ENCODE measurements around the gene ITGB4.

ITGB4 gene

GRCh38 chr17:75722076-75722475, 817 bp downstream of the ITGB4 start:
- Histone ChIP-seq H3K9me3 (replicated peaks in 1 of 11) (no peaks in the 10 kb centered on the region), H3K4me2 (peak overlapping the region in 6 of 11 experiments; percentile 86 to 91 (median 88); a peak in 5 of 22 replicates), H3K9ac (no peak overlapping the region), H3K4me1 (peaks cover 9 to 44% (median 26%) of the 10 kb centered on the region in 10 experiments; a peak in 17 of 20 replicates), H3K36me3 (no peaks in the 10 kb centered on the region), H3K27me3 (peaks cover 35 to 53% (median 46%) of the 10 kb centered on the region in 11 experiments), H4K20me1 (0 out of 22 replicates have a peak, but pooled peaks cover 0 to 5% (median 0%) of the 10 kb centered on the region in 11 experiments), H3K4me3 (no peak overlapping the region), H3K27ac (no peak overlapping the region)
- TF ChIP-seq Cebpa-rat (IDR thresholded peaks at IDR 0.05): no peak

DNA sequence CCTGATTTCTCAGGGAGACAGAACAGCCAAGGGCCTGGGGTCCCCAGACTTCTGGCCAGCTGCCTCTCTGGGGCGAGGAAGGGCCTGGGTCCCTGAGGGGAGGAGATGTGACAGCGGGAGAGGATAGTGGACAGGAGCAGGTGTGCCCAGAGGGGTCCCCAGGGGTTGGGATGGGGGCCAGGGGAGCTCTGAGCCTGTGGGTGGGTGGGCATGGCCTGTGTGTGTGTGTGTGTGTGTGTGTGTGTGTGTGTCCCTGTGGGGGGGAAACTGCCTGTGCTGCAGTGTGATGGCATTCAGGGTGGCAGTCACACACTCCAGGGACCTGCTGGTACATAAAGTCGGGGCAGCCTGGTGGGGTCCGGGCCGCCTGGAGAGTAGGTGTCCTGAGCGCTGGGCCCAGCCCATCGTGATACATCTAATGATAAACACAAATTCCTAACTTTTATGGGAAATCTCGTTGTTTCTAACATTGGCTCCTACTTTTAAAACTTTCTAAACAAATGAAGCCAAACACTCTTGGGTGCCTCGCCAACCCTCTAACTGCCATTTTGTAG, 1.4 kb downstream of the ITGB4 start:
- no peak for TF ChIP-seq Cebpa-rat (IDR thresholded peaks at IDR 0.05)
- 0 out of 22 replicates have a peak, but pooled peaks cover 0 to 5% (median 0%) of the 10 kb centered on the region in 11 experiments for H4K20me1 ChIP-seq
- no peaks in the 10 kb centered on the region for H3K9me3 ChIP-seq (replicated peaks in 1 of 11)
- H3K27ac ChIP-seq: no peak overlapping the region
- peaks cover 9 to 44% (median 26%) of the 10 kb centered on the region in 10 experiments; a peak in 17 of 20 replicates for H3K4me1 ChIP-seq
- H3K4me2 ChIP-seq: peak overlapping the region in 4 of 11 experiments; percentile 42 to 86 (median 67); a peak in 6 of 22 replicates
- no peak overlapping the region for H3K4me3 ChIP-seq
- peaks cover 35 to 52% (median 46%) of the 10 kb centered on the region in 11 experiments for H3K27me3 ChIP-seq
- H3K36me3 ChIP-seq: no peaks in the 10 kb centered on the region
- H3K9ac ChIP-seq: no peak overlapping the region

- H3K9me3 ChIP-seq (replicated peaks in 1 of 11): no peaks in the 10 kb centered on the region
- peak overlapping the region in 5 of 11 experiments; percentile 2 to 30 (median 22); a peak in 3 of 22 replicates for H3K9ac ChIP-seq
- no peak overlapping the region for H3K27ac ChIP-seq
- no peak overlapping the region for H3K4me3 ChIP-seq
- H4K20me1 ChIP-seq: 0 out of 22 replicates have a peak, but pooled peaks cover 0 to 5% (median 0%) of the 10 kb centered on the region in 11 experiments
- TF ChIP-seq Cebpa-rat (IDR thresholded peaks at IDR 0.05): no peak
- H3K36me3 ChIP-seq: no peaks in the 10 kb centered on the region
- peaks cover 9 to 44% (median 26%) of the 10 kb centered on the region in 10 experiments; a peak in 17 of 20 replicates for H3K4me1 ChIP-seq
- peaks cover 35 to 49% (median 46%) of the 10 kb centered on the region in 11 experiments for H3K27me3 ChIP-seq
- H3K4me2 ChIP-seq: peak overlapping the region in 4 of 11 experiments; percentile 42 to 79 (median 55); a peak in 10 of 22 replicates
Observed at GRCh38 chr17:75723171-75723930, 2.1 kb downstream of the ITGB4 start.

DNA sequence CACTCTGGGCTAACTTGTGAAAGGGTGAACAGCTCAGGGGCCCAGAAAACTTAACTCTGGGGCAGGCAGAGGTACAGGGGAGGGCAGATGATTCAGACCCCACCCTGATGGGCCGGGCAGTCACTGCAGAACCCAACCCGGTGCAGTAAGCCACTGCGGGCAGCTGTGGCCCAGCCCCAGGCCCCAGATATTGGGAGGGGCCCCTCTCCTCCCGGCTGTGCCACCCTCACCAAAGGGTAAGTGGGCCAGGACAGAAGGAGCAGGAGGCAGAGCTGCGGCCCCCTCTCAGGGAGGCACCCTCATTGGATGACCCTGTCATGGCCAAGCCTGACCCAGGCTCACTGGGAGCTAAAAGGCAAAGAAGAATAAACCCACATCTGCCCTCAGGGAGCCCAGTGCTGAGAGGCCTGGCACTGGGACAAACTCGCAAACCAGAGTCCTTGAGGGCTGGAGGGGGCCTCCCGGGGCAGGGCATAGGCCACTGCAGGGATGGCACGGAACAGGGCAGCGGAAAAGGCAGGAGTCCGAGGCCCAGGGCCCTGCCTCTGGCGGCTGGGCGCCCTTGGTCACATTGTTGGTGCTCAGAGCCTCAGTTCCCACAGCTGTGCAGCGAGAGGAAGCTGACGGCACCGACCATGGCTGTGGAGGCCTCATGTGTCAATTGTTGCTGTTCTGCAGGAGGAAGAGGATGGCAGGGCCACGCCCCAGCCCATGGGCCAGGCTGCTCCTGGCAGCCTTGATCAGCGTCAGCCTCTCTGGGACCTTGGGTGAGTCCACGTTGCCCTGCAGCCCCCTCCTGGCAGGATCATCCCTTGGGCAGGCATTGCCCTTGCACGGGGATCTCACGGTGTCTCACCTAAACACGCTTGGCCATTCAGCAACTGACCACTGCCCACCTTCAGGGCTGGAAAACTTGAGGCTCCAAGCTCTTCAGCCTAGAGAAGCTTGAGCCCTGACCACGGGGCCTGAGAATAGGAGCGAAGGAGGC, 3.1 kb downstream of the ITGB4 start:
- H3K4me2 ChIP-seq: peak overlapping the region; percentile 22 to 79 (median 37); a peak in 19 of 22 replicates
- H3K27me3 ChIP-seq: peaks cover 31 to 41% (median 37%) of the 10 kb centered on the region in 11 experiments
- TF ChIP-seq Cebpa-rat (IDR thresholded peaks at IDR 0.05): no peak
- peak overlapping the region in 4 of 11 experiments; percentile 1 to 25 (median 18); a peak in 2 of 22 replicates for H3K27ac ChIP-seq
- H3K9ac ChIP-seq: peak overlapping the region in 8 of 11 experiments; percentile 5 to 34 (median 20); a peak in 6 of 22 replicates
- H3K36me3 ChIP-seq: no peaks in the 10 kb centered on the region
- H3K9me3 ChIP-seq (replicated peaks in 1 of 11): no peaks in the 10 kb centered on the region
- H3K4me3 ChIP-seq: no peak overlapping the region
- H4K20me1 ChIP-seq: 0 out of 22 replicates have a peak, but pooled peaks cover 0 to 5% (median 0%) of the 10 kb centered on the region in 11 experiments
- peaks cover 9 to 44% (median 26%) of the 10 kb centered on the region in 10 experiments; a peak in 17 of 20 replicates for H3K4me1 ChIP-seq

- no peak overlapping the region for H3K4me3 ChIP-seq
- no peak overlapping the region for H3K9ac ChIP-seq
- H3K36me3 ChIP-seq: no peaks in the 10 kb centered on the region
- peaks cover 19 to 29% (median 25%) of the 10 kb centered on the region in 11 experiments for H3K27me3 ChIP-seq
- H3K4me1 ChIP-seq: peaks cover 12 to 43% (median 27%) of the 10 kb centered on the region in 10 experiments; a peak in 17 of 20 replicates
- TF ChIP-seq Cebpa-rat (IDR thresholded peaks at IDR 0.05): no peak
- 0 out of 22 replicates have a peak, but pooled peaks cover 0 to 5% (median 0%) of the 10 kb centered on the region in 11 experiments for H4K20me1 ChIP-seq
- no peaks in the 10 kb centered on the region for H3K9me3 ChIP-seq (replicated peaks in 1 of 11)
- no peak overlapping the region for H3K4me2 ChIP-seq
- H3K27ac ChIP-seq: no peak overlapping the region
Observed at GRCh38 chr17:75725504-75725903, 4.2 kb downstream of the ITGB4 start.

DNA sequence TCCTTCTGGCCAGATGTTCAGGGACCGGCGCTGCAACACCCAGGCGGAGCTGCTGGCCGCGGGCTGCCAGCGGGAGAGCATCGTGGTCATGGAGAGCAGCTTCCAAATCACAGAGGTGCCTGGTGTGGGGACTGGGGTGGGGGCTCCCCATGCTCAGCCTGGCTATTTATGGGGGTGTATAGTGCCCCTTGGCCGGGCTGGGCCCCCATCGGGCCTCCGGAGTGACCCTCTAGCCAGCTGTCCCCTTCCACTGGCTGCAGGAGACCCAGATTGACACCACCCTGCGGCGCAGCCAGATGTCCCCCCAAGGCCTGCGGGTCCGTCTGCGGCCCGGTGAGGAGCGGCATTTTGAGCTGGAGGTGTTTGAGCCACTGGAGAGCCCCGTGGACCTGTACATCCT, 6.1 kb downstream of the ITGB4 start:
- no peak for TF ChIP-seq Cebpa-rat (IDR thresholded peaks at IDR 0.05)

DNA sequence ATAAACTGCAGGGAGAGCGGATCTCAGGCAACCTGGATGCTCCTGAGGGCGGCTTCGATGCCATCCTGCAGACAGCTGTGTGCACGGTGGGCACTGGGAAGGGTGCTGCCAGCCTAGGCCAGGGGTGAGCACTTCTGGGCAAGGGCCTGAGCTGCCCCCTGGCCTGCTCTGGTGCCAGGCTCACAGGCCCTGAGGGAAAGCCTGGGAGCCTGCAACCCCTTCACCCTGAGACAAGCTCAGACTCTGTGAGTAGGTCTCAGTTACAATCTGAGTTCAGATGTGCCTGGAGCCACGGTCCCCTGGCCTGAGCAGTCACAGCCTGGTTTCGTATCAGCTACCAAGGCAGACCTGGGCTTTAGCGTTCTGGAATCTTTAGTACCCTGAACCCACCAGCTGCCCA, 8.1 kb downstream of the ITGB4 start:
- Histone ChIP-seq H3K4me1 (peaks cover 7 to 17% (median 11%) of the 10 kb centered on the region in 10 experiments; a peak in 18 of 20 replicates), H3K9ac (no peak overlapping the region), H3K4me2 (no peak overlapping the region), H3K36me3 (no peaks in the 10 kb centered on the region), H3K27ac (no peak overlapping the region), H4K20me1 (no peaks in the 10 kb centered on the region), H3K27me3 (no peaks in the 10 kb centered on the region), H3K9me3 (replicated peaks in 1 of 11) (no peaks in the 10 kb centered on the region), H3K4me3 (no peak overlapping the region)
- TF ChIP-seq Cebpa-rat (IDR thresholded peaks at IDR 0.05): no peak

More for the DNA sequence above, 6.1 kb downstream of the ITGB4 start:
- Histone ChIP-seq H3K27ac (no peak overlapping the region), H4K20me1 (no peaks in the 10 kb centered on the region), H3K9ac (no peak overlapping the region), H3K4me1 (peaks cover 6 to 28% (median 20%) of the 10 kb centered on the region in 10 experiments; a peak in 16 of 20 replicates), H3K4me2 (no peak overlapping the region), H3K36me3 (no peaks in the 10 kb centered on the region), H3K27me3 (peaks cover 1 to 10% (median 6%) of the 10 kb centered on the region in 11 experiments; a peak in 20 of 22 replicates), H3K4me3 (no peak overlapping the region), H3K9me3 (replicated peaks in 1 of 11) (no peaks in the 10 kb centered on the region)

DNA sequence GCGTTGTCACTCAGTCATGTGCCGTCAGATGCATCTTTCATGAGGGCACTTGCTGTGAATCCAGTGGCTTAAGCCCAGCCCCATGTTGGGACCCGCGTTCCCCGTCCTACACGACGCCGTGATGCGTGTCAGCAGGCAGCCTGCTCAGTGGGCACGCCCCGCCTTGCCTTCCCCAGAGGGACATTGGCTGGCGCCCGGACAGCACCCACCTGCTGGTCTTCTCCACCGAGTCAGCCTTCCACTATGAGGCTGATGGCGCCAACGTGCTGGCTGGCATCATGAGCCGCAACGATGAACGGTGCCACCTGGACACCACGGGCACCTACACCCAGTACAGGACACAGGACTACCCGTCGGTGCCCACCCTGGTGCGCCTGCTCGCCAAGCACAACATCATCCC, 8.8 kb downstream of the ITGB4 start:
- no peaks in the 10 kb centered on the region for H3K27me3 ChIP-seq
- H3K9me3 ChIP-seq (replicated peaks in 1 of 11): no peaks in the 10 kb centered on the region
- peak overlapping the region in 4 of 11 experiments; percentile 3 to 30 (median 19); a peak in 2 of 22 replicates for H3K4me2 ChIP-seq

More for the DNA sequence above, 8.8 kb downstream of the ITGB4 start:
- no peak for TF ChIP-seq Cebpa-rat (IDR thresholded peaks at IDR 0.05)
- no peak overlapping the region for H3K4me3 ChIP-seq
- H3K36me3 ChIP-seq: no peaks in the 10 kb centered on the region
- H3K27ac ChIP-seq: no peak overlapping the region
- H4K20me1 ChIP-seq: no peaks in the 10 kb centered on the region
- H3K4me1 ChIP-seq: peaks cover 7 to 17% (median 13%) of the 10 kb centered on the region in 10 experiments; a peak in 17 of 20 replicates
- no peak overlapping the region for H3K9ac ChIP-seq
